ENCODE data around the gene PHOSPHO2. TPM values are rescaled to one million over a fixed set of nuclear protein-coding genes. Genes with fewer than 3 reads are reported as not detected.

The PHOSPHO2 gene
- total and polyA plus RNA-seq, 9 of the 15 experiments (the other 6 are each of a cell fraction or from before 2014, with no cell fraction given): 7.8 to 19.1 (median 11.7) TPM

- peak; percentile 53; the same call in 1 of the 2 replicates for TF ChIP-seq DPF2 (IDR thresholded peaks at IDR 0.05)
- TF ChIP-seq FOXK2 (conservative IDR thresholded peaks at IDR 0.05 in 1 of 2, IDR thresholded peaks at IDR 0.05 in 1 of 2; ENCODE audit: low read depth in 2 of 2): peak; percentile 71 to 84
- TF ChIP-seq CBFA2T3 (IDR thresholded peaks at IDR 0.05): peak; percentile 72
- TF ChIP-seq, protein P1, sequence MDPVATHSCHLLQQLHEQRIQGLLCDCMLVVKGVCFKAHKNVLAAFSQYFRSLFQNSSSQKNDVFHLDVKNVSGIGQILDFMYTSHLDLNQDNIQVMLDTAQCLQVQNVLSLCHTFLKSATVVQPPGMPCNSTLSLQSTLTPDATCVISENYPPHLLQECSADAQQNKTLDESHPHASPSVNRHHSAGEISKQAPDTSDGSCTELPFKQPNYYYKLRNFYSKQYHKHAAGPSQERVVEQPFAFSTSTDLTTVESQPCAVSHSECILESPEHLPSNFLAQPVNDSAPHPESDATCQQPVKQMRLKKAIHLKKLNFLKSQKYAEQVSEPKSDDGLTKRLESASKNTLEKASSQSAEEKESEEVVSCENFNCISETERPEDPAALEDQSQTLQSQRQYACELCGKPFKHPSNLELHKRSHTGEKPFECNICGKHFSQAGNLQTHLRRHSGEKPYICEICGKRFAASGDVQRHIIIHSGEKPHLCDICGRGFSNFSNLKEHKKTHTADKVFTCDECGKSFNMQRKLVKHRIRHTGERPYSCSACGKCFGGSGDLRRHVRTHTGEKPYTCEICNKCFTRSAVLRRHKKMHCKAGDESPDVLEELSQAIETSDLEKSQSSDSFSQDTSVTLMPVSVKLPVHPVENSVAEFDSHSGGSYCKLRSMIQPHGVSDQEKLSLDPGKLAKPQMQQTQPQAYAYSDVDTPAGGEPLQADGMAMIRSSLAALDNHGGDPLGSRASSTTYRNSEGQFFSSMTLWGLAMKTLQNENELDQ (CRISPR knock-in tag; IDR thresholded peaks at IDR 0.05; ENCODE audit: borderline replicate concordance): no peak
- TF ChIP-seq DMBX1 (CRISPR knock-in tag; IDR thresholded peaks at IDR 0.05; ENCODE audit: borderline replicate concordance): peak; percentile 91
- TF ChIP-seq ZNF224 (CRISPR knock-in tag; IDR thresholded peaks at IDR 0.05): no peak
- no peak for TF ChIP-seq JUNB (CRISPR knock-in tag; conservative IDR thresholded peaks at IDR 0.05)
- TF ChIP-seq RCOR1 (IDR thresholded peaks at IDR 0.05; ENCODE audit: borderline replicate concordance in 1 of 2, low read depth in 2 of 2, low read length in 2 of 2): no peak
- peak; percentile 98 for TF ChIP-seq SMAD4 (CRISPR knock-in tag; conservative IDR thresholded peaks at IDR 0.05)
- TF ChIP-seq NFIX (CRISPR knock-in tag; IDR thresholded peaks at IDR 0.05; ENCODE audit: low read depth): no peak
- TF ChIP-seq SMARCC2 (IDR thresholded peaks at IDR 0.05; ENCODE audit: low read depth): 0 out of 2 replicates have a peak, but pooled peaks have one; percentile 49
- no peak for TF ChIP-seq CHAMP1 (IDR thresholded peaks at IDR 0.05)
- no peak for TF ChIP-seq THAP7 (CRISPR knock-in tag; IDR thresholded peaks at IDR 0.05)
- TF ChIP-seq, protein P2, sequence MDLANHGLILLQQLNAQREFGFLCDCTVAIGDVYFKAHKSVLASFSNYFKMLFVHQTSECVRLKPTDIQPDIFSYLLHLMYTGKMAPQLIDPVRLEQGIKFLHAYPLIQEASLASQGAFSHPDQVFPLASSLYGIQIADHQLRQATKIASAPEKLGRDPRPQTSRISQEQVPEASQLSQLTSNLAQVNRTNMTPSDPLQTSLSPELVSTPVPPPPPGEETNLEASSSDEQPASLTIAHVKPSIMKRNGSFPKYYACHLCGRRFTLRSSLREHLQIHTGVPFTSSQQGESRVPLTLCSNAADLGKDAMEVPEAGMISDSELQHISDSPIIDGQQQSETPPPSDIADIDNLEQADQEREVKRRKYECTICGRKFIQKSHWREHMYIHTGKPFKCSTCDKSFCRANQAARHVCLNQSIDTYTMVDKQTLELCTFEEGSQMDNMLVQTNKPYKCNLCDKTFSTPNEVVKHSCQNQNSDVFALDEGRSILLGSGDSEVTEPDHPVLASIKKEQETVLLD (IDR thresholded peaks at IDR 0.05): no peak
- no peak for TF ChIP-seq NR2C1 (IDR thresholded peaks at IDR 0.05)
- peak; percentile 80 for TF ChIP-seq NR2C1 (tag; IDR thresholded peaks at IDR 0.05)
- 0 out of 2 replicates have a peak, but pooled peaks have one; percentile 20 for TF ChIP-seq ZKSCAN8 (CRISPR knock-in tag; IDR thresholded peaks at IDR 0.05)
- TF ChIP-seq CXXC5 (CRISPR knock-in tag; IDR thresholded peaks at IDR 0.05): peak; percentile 48
- no peak for TF ChIP-seq ZBED1 (IDR thresholded peaks at IDR 0.05)
- no peak for TF ChIP-seq CBX3 (IDR thresholded peaks at IDR 0.05; ENCODE audit: borderline replicate concordance in 1 of 2, low read length in 2 of 2)
- no peak for TF ChIP-seq DACH1 (IDR thresholded peaks at IDR 0.05; ENCODE audit: partially characterized antibody)
These were observed 22.8 kb downstream of the PHOSPHO2 start (continued) for GRCh38 chr2:169716938-169717690.
